ENCODE measurements around the gene TANK. TPM values are rescaled to one million over a fixed set of nuclear protein-coding genes. Genes with fewer than 3 reads are reported as not detected.

Gene TANK
- total and polyA plus RNA-seq, 2 of the 8 experiments (the other 6 are each of a cell fraction or from before 2014, with no cell fraction given) = 7.0 to 26.1 TPM

- TF ChIP-seq GABPA (IDR thresholded peaks at IDR 0.05; ENCODE audit: borderline replicate concordance, insufficient read depth, low read length) (no peak), SRF (IDR thresholded peaks at IDR 0.05; ENCODE audit: low read depth, low read length) (no peak)
Measured at GRCh38 chr2:161223139-161223732, 63.0 kb downstream of the TANK start (continued).

Data from H1 (cell line).